ENCODE data around the gene WAPL.

WAPL gene

DNA sequence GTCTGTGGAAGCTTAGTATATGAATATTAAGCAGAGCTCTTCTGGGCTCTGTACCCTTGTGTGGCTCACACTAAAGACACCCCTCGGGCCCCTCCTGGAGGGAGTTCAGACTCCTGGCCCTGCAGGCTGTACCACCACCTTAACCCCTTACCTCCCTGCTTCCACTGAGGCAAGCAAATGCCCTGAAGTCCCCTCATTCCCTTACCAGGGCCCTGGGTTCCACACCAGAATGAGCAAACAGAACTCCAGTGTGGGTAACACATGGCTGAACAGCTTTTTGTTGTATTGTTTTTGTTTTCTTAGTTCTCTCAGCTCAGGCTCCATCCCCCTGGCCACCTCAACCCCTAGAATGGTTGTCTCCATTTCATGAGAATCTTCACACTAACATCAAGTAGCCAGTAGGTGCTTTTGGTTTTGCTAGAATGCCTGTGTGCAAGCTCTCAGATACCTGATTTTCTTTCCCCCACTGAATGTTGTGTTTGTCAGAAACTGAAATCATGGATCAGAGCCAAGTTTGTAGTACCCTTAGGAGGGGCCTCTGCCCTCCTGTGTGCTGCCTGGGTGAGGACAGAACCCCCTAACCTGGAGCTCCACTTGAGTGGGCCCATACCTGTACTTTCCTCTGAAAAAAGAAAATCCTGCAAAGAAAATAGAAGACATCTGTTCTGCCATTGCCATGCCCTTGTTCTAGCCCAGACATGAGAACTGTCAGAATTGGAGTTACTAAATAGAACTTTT is 2.8 kb upstream of the WAPL start:
- no peak for DNase-seq

DNA sequence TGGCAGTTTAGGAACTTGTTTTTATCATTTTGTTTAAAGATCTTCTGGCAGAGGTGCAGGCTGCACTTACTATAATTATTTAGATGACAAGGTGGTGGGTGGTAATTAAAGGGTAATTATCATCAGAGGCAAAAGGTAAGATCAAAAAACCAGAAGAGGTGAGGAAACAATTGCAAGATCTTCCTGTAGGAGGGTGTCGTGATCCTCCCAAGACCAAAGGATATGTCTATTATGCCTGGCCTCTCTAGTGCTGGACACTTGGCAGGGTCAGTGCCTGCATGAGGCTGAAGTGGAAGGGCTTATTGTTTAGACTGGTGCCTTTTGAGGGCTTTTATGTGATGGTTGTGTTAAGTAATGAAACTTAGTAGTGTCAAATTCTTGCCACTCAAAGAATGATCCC is 1.8 kb upstream of the WAPL start:
- no peak for DNase-seq

DNA sequence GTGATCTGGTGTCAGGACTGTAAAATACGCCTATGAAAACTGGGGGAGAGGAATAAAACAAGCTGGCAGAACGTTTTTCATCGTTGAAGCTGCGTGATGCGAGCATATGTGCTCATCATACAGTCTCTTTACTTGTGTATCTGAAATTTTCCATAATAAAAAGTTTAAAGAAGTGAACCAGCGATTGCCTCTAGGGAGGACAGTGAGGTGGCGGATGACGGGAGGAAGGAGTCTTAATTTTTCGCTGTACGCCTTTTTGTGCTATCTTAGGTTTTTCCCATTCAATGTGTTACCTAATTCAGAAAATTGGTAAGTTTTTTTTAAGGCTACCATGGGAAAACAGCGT is 891 bp upstream of the WAPL start:
- DNase-seq, result peak; percentile 3

DNA sequence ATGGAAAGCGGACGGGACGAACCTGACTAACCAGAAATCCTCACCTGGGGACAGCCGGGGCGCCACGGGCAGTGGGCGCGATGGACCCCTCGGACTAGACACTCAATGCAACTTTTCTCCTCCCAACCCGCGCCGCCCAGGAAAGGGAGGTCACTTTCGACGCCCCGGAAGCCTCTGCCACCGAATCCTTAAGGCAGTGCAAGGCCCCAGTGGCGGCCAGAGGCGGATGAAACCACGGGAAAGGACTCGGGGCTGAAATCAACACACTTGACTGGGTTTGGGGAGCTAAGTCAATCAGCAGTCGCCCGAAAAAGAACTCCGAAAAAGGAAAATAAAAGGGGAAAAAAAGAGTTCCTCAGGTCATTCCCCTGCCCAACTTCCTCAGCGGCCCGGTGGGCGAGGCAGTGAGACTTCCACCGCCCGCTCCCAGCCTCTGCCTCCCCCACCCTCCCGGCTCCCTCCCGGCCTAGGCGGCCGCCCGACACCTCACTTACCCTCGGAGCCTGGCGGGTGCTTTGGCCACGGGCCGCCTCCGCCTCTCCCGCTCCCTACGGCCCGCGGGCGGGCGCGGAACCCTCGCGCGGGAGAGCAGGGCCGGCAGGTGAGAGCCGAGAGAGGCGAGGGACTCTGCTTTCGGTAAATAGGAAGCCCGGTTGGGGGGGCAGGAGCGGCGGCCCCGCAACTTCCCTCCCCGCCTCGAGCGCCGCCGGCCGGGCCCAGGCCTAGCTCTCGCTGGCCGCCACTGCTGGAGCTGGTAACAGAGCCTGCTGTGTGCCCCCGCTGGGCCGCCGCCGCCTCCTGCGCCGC is 518 bp downstream of the WAPL start:
- DNase-seq, result peak; percentile 57

DNA sequence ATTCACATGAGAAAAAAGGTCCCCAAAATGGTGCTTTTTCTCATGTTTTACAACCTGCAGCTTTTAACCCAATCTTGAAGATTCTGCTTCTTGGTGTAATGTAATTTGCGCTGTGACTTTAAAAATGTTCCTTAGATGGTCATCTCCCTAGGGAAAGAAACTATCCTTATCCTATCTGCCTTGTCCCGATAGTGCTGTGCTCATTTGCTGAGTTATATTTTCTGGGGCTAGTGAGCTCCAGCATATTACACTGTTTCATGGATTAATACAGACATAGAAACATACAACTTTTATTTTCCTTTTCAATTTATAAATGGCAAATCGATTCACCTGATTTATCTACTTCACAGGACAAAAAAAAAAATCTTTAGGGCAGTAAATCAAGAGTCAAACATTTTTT is 2.8 kb downstream of the WAPL start:
- DNase-seq, result no peak

DNA sequence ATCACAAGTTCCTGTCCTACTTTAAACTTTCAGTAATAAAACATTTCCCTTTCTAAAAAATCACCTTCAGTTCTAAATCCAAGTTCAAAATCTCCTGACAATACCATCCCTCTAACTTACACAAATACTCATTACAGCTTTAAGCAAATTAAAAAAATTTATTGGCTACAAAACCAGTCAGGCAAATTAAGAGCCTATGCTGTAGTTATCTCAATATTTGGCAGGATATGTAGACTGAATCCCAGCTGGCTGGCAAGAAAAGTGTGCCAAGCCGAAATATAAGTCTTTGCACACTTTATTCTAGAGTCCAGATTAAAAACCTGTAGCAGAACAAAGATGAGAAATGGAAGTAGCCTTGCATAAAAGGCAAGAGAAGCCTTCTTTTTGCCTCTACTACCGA is 9.5 kb downstream of the WAPL start:
- no peak for DNase-seq

DNA sequence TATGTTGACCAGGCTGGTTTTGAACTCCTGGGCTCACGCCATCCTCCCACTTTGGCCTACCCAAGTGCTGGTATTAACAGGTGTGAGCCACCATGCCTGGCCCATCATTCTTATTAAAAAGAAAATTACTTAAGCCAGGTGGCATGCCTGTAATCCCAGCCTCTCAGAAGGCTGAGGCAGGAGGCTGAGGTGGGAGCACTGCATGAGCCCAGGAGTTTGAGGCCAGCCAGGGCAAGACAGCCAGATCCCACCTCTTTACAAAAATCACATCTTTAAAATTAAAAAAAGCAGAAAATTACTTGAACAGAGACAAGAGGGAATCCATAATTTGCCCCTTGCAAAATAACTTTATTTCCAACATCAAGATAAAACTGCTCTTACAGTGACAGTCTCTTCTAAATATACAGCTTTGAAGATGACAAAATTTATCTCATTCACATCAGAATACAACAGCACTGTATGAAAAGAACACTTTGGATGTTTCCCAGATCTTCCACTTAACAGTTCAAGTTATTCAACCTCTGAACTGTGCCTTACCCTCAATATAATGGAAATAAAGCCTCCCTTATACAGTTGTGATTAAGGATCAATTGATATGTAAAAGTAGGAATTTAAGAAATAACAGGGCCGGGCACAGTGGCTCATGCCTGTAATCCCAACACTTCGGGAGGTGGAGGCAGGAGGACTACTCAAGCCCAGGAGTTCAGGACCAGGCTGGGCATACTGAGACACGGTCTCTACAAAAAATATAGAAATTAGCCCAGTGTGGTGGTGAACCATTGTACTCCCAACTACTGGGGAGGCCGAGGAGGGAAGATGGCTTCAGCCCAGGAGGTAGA is 10.3 kb downstream of the WAPL start:
- DNase-seq, result no peak

DNA sequence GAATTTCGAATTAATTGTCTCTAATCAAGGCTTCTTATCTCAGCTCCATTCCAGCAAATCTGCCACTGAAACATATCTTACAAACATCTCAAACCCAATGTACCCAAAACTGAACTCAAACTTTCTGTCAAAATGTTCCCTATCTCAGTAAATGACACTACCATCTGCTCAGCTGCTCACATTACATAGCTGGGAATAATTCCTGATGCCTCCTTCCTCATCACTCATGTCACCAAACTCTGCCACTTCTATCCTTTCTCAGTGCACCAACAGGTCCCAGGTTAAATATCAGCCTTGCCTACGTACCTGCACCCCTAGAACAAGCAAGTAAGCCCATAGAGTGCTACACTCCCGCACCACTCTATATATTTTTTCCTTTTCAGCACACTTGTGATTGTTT is 12.4 kb downstream of the WAPL start:
- no peak for DNase-seq

DNA sequence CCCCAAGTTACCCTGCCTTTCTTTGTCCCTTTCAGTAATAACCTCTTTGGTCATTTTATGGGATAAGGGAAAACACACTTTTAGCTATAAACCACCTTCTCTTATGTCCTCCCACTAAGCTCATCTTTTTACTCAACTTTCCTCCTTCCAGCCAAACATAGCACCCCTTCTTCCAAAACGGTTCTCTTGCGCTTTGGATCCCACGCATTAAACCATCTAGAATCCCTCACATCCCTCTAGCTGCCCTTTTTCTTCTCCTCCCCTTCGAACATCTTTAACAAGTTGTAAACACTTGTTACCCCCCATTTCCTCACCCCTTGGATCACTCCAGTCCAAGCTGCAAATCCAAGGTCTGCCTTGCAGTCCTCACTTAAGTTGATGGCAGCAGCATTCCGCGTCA is 13.4 kb downstream of the WAPL start:
- no peak for DNase-seq

DNA sequence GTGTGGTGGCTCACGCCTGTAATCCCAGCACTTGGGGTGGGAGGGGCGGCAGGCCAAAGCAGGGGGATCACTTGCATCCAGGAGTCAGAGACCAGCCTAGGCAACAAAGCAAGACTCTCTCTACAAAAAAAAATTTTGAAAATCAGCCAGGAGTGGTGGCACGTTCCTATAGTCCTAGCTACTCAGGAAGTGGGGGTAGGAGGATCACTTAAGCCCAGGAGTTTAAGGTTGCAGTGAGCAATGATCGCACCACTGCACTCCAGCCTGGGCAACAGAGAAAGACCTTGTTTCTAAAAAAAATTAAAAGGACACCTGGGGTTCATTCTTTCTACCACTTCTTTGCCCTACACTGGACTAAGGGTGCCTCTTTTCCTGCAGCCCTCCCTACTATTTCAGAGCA is 15.1 kb downstream of the WAPL start:
- DNase-seq, result no peak

DNA sequence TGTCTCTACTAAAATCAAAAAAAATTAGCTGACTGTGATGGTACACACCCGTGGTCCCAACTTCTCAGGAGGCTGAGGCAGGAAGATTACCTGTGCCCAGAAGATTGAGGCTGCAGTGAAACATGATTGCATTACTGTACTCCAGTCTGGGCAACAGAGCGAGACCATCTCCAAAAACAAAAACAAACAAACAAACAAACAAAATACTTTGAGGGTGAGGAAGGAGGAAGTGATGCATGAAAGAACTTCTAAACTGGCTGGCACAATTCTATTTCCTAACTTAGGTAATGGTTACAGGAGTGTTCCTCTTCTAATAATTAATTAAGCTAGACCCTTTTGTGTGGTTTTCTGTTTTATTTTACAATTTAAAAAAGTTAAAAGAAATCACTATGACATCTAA is 15.5 kb downstream of the WAPL start:
- DNase-seq, result no peak

DNA sequence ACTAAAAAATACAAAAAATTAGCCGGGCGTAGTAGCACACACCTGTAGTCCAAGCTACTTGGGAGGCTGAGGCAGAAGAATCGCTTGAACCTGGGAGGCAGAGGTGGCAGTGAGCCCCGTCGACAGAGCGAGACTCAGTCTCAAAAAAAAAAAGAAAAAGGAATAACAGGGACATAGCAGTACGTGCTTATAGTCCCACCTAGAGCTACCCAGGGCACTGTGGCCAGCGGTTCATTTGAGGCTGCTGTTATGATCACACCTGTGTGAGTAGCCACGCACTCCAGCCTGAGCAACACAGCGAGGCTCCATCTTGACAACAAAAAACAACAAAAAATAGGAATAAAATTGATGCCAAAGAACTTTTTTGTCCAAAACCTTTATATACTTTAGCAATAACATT is 17.1 kb downstream of the WAPL start:
- DNase-seq, result no peak

DNA sequence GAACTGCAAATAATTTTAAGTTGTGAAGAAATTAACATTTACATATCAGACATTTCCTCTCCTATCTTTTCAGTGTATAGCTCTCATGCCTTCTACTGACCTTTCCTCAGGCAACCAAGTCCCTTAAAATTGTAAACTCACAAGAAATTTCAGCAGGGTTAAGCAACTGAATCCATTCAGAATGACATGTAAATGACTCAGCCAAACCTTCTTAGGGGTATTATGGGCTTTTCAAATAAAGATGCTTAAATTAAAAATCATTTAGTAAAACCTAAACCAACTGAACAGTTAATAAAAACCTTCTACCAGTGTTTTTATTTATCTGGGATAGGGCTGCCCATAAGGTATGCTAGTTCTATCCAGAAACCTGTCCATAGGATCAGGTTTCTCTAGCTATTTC is 20.7 kb downstream of the WAPL start:
- DNase-seq, result no peak

DNA sequence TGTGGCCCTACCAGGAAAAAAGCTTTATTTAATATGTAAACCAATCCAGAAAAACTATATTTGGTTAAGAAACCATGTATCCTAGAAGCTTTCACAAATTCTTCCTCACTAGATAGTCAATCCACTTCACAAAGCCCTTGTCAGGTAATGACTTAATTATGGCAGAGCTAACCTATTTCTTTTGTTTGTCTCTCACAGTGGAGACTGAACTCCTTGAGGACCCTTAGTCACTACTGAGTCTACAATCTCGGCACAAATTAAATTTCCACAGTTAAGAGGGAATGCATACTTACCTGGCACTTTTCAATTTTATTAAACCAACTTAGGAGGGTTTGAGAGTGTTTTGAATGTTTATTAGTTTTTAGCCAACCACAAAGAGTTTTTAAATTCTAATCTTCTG is 23.0 kb downstream of the WAPL start:
- DNase-seq, result no peak

DNA sequence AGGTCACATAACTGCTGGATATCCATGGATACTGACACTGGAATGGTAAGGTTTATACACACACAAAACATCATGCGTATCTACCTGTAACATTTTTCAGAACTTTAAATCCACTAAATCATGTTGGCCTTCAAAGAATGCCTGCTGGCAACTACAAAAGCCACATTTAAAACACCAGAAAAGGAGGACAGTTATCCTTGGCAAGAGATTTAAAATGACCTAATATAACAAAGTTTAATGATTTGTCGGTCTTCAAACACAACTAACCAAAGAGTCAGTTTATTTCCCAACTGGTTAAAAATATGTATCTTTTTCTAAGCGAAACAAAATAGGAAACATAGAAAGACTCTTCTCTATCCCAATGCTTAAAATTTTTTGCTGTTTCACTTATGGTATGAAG is 24.0 kb downstream of the WAPL start:
- no peak for DNase-seq

DNA sequence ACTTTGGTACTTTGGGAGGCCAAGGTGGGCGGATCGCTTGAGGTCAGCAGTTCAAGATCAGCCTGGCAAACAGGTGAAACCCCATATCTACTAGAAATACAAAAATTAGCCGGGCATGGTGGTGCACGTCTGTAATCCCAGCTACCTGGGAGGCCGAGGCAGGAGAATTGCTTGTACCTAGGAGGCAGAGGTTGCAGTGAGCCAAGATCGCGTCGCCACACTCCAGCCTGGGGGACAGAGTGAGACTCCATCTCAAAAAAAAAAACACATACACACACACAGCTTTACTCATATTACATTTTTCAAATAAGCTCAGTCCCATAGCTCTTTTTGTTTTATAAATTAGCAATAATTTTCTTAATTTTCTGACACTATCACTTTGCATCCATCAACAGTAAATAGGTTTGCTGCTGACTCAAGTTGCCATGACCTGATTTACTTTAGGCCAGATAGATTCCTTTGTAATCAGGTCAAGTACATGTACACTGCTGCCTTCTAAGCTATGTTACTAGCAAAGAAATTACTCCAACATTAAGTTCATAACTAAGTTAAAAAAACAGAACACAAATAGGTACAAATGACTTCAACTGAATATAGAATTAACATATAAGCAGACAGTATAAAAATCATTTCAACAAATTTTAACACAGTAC is 31.5 kb downstream of the WAPL start:
- DNase-seq, result no peak

DNA sequence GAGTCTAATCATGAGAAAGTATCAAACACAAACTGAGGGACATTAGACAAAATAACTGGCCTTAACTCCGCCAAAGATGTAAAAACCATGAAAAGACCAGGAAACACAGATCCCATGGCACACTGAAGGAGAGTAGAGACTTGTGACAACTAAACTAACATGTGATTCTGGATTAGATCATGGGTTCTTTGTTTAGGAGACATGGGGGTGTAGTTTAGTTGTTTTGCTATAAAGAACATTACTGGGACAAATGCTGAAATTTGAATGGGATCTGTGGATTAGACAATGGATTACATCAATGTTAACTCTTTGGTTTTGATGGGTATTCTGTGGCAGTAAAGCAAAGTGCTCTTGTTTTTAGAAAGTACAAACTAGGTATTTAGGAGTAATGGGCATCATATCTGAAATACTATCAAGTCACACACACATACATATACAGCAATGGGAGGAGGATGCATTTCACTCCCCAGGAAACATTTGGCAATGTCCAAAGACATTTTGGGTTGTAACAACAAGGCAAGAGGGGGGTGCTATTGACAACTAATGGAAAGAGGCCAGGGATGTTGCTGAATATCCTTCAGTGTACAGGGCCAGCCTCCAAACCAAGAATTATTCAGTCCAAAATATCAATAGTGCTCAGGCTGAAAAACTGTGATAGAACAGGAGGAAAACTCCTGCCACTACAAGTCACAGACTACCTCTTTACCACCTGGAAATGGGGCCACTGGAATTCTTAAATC is 32.4 kb downstream of the WAPL start:
- no peak for DNase-seq

DNA sequence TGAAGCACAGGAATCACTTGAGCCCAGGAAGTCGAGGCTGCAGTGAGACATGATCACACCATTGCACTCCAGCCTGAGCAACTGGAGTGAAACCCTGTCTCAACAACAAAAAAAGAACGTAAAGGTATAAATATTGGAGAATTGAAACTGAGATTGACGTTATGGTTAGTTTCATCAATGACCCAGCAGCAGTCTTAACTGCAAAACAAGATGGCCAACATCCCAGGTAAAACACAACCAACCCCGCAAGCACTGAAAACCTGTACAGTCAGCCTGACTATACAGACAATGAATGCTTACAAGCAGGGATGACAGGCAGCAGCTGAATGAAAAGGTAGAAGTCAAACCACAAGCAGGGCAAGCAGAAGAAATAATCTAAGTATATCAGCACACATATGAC is 34.7 kb downstream of the WAPL start:
- DNase-seq, result no peak

DNA sequence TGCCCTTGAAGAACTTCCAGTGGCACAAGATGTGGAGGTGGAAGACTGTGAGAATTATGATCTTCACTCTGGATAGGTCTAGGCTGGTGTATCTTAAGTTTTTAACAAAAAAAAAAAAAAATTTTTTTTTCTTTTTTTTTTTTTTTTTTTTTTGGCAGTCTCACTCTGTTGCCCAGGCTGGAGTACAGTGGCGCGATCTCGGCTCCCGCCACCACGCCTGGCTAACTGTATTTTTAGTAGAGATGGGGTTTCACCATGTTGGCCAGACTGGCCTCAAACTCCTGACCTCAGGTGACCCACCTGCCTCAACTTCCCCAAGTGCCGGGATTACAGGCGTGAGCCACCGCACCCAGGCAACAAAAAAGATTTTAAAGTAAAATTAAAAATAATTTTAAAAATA is 37.9 kb downstream of the WAPL start:
- no peak for DNase-seq

DNA sequence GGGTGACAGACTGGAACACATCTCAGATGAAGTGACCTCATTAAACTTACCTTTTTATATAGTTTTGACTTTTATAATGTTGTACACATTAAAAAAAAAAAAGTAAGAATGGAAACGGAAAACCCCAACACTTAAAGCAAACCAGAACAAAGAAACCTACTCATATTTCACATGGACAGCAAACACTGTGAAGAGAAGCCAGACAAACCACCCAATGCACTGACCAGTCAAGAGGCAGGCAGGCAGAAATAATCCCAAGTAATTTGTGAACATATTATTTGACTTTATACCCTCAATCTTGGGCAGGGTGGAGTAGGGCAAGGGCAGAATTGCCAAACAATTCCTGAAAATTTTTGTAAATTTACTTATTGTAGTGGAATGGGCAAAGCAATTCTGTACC is 39.8 kb downstream of the WAPL start:
- no peak for DNase-seq

DNA sequence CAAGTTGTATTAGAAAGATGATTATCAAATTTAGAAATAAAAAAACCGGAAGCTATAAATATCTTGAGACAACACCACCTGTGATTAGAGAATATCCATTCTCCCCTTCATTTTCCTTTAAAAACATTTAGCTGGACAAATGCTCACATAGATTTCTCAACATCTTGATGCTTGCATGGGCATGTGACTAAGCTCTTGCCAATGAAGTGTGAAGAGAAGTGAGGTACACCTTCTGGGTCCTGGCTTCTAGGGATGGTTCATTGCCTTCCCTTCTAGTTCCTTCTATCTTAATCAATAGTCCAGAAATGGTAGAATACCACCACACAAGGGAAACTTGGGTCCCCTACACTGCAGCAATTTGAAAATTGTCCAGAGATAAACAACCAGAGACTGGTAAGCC is 41.0 kb downstream of the WAPL start:
- DNase-seq, result no peak

DNA sequence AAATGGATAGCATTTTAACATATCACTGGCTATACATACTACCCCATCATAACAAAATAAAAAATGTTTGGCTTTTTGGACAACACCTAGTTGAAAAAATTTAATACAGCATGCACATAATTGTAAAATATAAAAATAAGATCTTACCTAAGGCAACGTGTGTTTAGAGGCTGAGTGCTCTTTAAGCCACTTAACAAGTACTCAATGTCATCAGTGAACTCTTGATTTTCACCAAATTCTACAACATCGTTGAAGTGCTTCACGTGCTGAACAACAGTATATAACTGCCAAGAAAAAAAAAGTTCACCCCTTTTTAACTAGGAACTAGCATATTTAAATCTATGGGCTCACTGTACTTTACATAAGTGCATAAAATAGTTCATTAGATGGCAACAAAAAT is 49.5 kb downstream of the WAPL start:
- DNase-seq, result no peak

Measured in RPMI8226 (cell line).